ENCODE results near the gene SPRR5. TPM values are rescaled to one million over a fixed set of nuclear protein-coding genes. Genes with fewer than 3 reads are reported as not detected.

Gene SPRR5
- polyA plus RNA-seq, 1 experiment, result not detected

DNA sequence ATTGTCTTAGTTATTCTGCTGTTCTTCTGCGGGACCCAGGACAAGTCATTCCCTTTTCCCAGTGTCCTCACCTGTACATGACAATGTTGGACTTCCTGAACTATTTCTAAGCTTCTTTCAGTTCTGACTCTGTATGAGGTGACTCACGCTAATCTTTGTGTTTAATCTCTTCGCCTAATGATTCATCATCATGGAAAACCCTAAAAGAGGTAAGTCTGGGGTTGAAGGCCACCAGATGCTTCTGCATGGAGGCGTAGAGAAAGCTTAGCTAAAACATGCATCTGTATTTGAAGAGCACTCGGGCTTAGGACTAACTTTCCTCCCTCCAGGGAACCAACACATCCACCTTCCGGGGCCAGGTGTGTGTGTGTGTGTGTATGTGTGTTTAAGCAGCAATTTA is 7.4 kb downstream of the SPRR5 start:
- ChIA-PET POLR2A (no interaction called here), CTCF (no interaction called here)
- Histone ChIP-seq H3K27ac (ENCODE audit: low read depth, low read length) (no peak overlapping the region), H3K27me3 (ENCODE audit: control insufficient read depth, insufficient read depth, low read length) (no peaks in the 10 kb centered on the region), H3K4me3 (ENCODE audit: low read depth, low read length) (no peak overlapping the region), H3K9me3 (ENCODE audit: control insufficient read depth, insufficient read depth, low read length) (no peaks in the 10 kb centered on the region)
- TF ChIP-seq, protein P1, sequence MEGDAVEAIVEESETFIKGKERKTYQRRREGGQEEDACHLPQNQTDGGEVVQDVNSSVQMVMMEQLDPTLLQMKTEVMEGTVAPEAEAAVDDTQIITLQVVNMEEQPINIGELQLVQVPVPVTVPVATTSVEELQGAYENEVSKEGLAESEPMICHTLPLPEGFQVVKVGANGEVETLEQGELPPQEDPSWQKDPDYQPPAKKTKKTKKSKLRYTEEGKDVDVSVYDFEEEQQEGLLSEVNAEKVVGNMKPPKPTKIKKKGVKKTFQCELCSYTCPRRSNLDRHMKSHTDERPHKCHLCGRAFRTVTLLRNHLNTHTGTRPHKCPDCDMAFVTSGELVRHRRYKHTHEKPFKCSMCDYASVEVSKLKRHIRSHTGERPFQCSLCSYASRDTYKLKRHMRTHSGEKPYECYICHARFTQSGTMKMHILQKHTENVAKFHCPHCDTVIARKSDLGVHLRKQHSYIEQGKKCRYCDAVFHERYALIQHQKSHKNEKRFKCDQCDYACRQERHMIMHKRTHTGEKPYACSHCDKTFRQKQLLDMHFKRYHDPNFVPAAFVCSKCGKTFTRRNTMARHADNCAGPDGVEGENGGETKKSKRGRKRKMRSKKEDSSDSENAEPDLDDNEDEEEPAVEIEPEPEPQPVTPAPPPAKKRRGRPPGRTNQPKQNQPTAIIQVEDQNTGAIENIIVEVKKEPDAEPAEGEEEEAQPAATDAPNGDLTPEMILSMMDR (IDR thresholded peaks at IDR 0.05; ENCODE audit: low read depth, low read length), result no peak
- no peak for DNase-seq (ENCODE audit: low read depth, low spot score)

DNA sequence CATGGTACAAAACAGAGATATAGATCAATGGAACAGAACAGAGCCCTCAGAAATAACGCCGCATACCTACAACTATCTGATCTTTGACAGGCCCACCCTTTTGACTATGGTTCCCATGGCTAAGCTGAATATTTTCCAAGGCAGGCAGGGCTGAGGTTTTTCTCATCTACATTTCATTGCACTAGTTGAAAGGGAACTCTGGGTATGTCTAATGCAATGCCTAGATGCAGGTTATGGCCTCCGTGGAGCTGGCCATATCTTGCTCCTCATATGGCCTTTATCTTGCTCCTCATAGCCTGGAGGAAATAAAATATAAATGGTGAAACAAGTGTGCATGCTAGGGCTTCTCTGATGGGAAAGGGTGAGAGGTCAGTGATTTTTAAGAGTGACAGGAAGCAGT is 10.6 kb downstream of the SPRR5 start:
- no peaks in the 10 kb centered on the region for H3K27me3 ChIP-seq (ENCODE audit: control insufficient read depth, insufficient read depth, low read length)
- H3K9me3 ChIP-seq (ENCODE audit: control insufficient read depth, insufficient read depth, low read length), result peaks cover 6% of the 10 kb centered on the region
- ChIA-PET CTCF (no interaction called here), POLR2A (no interaction called here)
- DNase-seq (ENCODE audit: low read depth, low spot score), result no peak
- TF ChIP-seq, protein P1 (IDR thresholded peaks at IDR 0.05; ENCODE audit: low read depth, low read length), result no peak
- H3K27ac ChIP-seq (ENCODE audit: low read depth, low read length), result no peak overlapping the region
- no peak overlapping the region for H3K4me3 ChIP-seq (ENCODE audit: low read depth, low read length)

DNA sequence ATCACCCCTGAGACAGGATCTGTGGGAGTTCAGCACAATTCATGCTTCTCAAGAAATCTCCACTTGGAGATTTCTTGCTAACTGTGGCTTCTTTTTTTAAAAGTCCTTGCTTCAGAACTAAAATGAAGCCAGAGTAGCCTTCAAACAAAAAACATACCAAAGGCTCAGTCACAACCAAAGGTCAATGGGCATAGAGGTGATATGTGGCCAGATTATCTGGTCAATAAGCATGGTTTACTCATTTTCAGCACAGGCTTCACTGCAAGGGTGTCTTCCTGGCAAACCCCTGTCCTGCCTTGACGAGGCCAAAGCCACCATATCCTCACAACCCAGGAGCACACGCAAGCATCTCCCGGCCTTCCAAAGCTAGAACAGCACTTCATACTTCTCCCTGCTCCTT is 12.3 kb downstream of the SPRR5 start:
- Histone ChIP-seq H3K9me3 (ENCODE audit: control insufficient read depth, insufficient read depth, low read length) (peaks cover 9% of the 10 kb centered on the region), H3K27ac (ENCODE audit: low read depth, low read length) (no peak overlapping the region), H3K4me3 (ENCODE audit: low read depth, low read length) (no peak overlapping the region), H3K27me3 (ENCODE audit: control insufficient read depth, insufficient read depth, low read length) (no peaks in the 10 kb centered on the region)
- ChIA-PET POLR2A (no interaction called here), CTCF (no interaction called here)
- DNase-seq (ENCODE audit: low read depth, low spot score), result no peak
- TF ChIP-seq, protein P1 (IDR thresholded peaks at IDR 0.05; ENCODE audit: low read depth, low read length), result no peak

DNA sequence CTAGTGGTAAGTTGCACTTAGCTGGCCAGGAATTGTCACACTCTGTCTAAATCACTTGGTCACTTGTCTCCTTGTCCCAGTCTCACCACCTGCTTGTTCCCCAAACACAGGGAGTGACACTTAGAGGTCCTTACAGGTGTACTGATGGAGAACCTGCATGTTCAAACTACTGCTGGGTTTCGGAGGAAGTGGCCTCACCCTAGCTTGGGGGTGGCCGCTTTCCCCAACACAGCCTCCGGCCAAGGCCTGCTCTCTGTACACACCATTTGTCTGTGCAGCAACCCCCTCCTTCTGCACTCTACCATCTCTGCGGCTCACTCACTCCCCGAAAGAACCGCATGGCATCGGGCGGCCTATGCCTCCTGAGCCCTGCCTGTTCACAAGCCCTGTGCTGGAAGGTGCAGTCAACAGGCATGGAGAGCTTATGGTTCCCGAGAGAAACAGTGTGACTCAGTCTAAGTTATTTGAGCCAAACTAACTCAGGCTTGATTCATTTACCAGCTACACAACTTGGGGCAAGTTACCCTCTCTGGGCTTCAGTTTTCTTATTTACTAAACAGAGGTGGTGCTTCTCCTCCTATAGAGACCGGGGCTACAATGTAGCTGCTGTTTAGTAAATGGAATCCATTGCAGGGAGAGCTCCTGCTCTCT is 12.9 kb downstream of the SPRR5 start:
- no peak overlapping the region for H3K4me3 ChIP-seq (ENCODE audit: low read depth, low read length)
- no peak for DNase-seq (ENCODE audit: low read depth, low spot score)
- POLR2A ChIA-PET, result no interaction called here
- no peak overlapping the region for H3K27ac ChIP-seq (ENCODE audit: low read depth, low read length)
- no peaks in the 10 kb centered on the region for H3K27me3 ChIP-seq (ENCODE audit: control insufficient read depth, insufficient read depth, low read length)
- TF ChIP-seq, protein P1 (IDR thresholded peaks at IDR 0.05; ENCODE audit: low read depth, low read length), result no peak
- peaks cover 9% of the 10 kb centered on the region for H3K9me3 ChIP-seq (ENCODE audit: control insufficient read depth, insufficient read depth, low read length)
- CTCF ChIA-PET, result no interaction called here

DNA sequence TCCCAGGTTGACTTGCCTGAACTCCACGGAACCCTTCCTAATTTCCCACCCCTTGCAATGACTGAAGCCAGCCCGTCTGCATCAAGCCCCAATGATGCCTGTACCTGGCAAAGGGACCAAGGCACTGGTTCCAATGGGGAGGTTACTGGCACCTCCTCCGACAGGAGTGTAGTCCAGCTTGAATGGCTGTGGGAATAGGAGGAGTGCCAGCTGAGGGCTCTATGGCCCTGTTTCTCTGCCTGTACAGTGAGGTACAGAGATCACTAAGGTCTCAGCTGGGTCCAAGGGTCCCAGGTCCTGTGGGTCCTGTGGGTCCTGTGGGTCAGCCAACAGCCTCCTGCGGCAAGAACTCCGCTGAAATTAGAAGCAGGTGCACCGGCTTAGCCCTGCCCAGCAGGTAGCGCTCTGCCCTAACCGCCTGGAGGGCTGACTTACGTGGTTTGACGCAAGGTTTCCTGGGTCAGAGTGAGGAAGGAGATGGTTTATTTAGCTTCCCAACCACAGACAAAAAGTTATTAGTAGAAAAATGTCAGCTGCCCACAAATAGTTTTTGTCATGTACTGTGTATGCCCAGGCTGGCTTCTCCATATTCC is 13.5 kb downstream of the SPRR5 start:
- ChIA-PET POLR2A (no interaction called here), CTCF (no interaction called here)
- H3K27me3 ChIP-seq (ENCODE audit: control insufficient read depth, insufficient read depth, low read length), result no peaks in the 10 kb centered on the region
- no peak overlapping the region for H3K27ac ChIP-seq (ENCODE audit: low read depth, low read length)
- TF ChIP-seq, protein P1 (IDR thresholded peaks at IDR 0.05; ENCODE audit: low read depth, low read length), result no peak
- no peak for DNase-seq (ENCODE audit: low read depth, low spot score)
- H3K9me3 ChIP-seq (ENCODE audit: control insufficient read depth, insufficient read depth, low read length), result peaks cover 9% of the 10 kb centered on the region
- H3K4me3 ChIP-seq (ENCODE audit: low read depth, low read length), result no peak overlapping the region

All from AG04450 (cell line).